K562 (cell line): Measurements from ENCODE around the gene SMYD1. TPM values are rescaled to one million over a fixed set of nuclear protein-coding genes. Genes with fewer than 3 reads are reported as not detected.

Experiments used
- COPS2 ChIP-seq: fragments of 450-650 bp; conservative IDR thresholded peaks from 2 replicates; pipeline ENCODE4 v1.6.1; 2016; ENCODE audit warnings: mild to moderate bottlenecking, moderate library complexity
- JUNB ChIP-seq: fragments of 450-650 bp; formaldehyde crosslinking; conservative IDR thresholded peaks from 2 replicates; pipeline ENCODE4 v1.4.0; 2020; ENCODE audit warnings: mild to moderate bottlenecking
- KLF10 ChIP-seq: fragments of 250-450 bp; sonication (Bioruptor Pico); IDR thresholded peaks from 2 replicates; pipeline ENCODE4 v1.6.1; 2021; ENCODE audit warnings: matching md5 sums
- RBM14 ChIP-seq: fragments of 200-400 bp; formaldehyde crosslinking; IDR thresholded peaks from 2 replicates; pipeline ENCODE4 v1.6.1; 2018; ENCODE audit warnings: low read depth, mild to moderate bottlenecking, low read length, moderate library complexity, borderline replicate concordance; ENCODE audit not compliant: insufficient read depth
- ZC3H4 ChIP-seq: sonication (generic); formaldehyde crosslinking; IDR thresholded peaks from 2 replicates; pipeline ENCODE4 v1.9.0; 2021; ENCODE audit warnings: missing genetic modification reagents, borderline replicate concordance
- ZNF133 ChIP-seq: fragments of 250-450 bp; sonication (Bioruptor Pico); IDR thresholded peaks from 2 replicates; pipeline ENCODE4 v1.4.0; 2020; ENCODE audit warnings: mild to moderate bottlenecking
- ZNF780A ChIP-seq: fragments of 250-450 bp; sonication (Bioruptor Pico); IDR thresholded peaks from 2 replicates; pipeline ENCODE4 v1.5.0; 2021; ENCODE audit warnings: mild to moderate bottlenecking
- polyA plus RNA-seq, 8 experiments: library from polyadenylated mRNA; depleted of rRNA in 4 of 8; stranded (reverse) in 5 of 8; unstranded in 3 of 8; fragments of >200 nt; fragmentation: Nextera tagmentation in 2 of 8; fragmentation: Illumina TruSeq in 1 of 8; extraction: Ambion mirVana in 2 of 8; extraction: Trizol in 1 of 8; gene quantifications; 2 replicates each; pipeline versions ENCODE4 v1.2.1 to v1.2.3, GENCODE V29; 2011 to 2014; ENCODE audit warnings: inconsistent platforms in 1 of 8, missing spikeins in 1 of 8
- total RNA-seq, 7 experiments: library from RNA; depleted of rRNA in 6 of 7; stranded (reverse); fragments of >200 nt in 6 of 7; fragmentation: Illumina TruSeq in 2 of 7; extraction: Trizol in 2 of 7; gene quantifications; 2 replicates each; pipeline versions ENCODE4 v1.2.1 to v1.2.3, GENCODE V29; 2011 to 2021; ENCODE audit warnings: low replicate concordance in 1 of 7
- TF ChIP-seq, protein P1 (sequence below): fragments of 250-450 bp; sonication (Bioruptor Pico); IDR thresholded peaks from 2 replicates; pipeline ENCODE4 v1.5.0; 2021; ENCODE audit warnings: mild to moderate bottlenecking, borderline replicate concordance
- TF ChIP-seq, protein P2 (sequence below), 2 experiments: fragments of 250-450 bp in 1 of 2; fragments of 450-650 bp in 1 of 2; sonication (Bioruptor Pico) in 1 of 2; IDR thresholded peaks; 2 replicates each; pipeline versions ENCODE4 v1.6.1 to v1.8.0; 2016 to 2021; ENCODE audit warnings: mild to moderate bottlenecking in 2 of 2, moderate library complexity in 2 of 2, missing compliant biosample characterization in 1 of 2, missing genetic modification characterization in 1 of 2
- TF ChIP-seq, protein P3 (sequence below): sonication (generic); formaldehyde crosslinking; IDR thresholded peaks from 2 replicates; pipeline ENCODE4 v1.9.0; 2022; ENCODE audit warnings: mild to moderate bottlenecking, missing genetic modification reagents
- TF ChIP-seq, protein P4 (sequence below): fragments of 450-650 bp; IDR thresholded peaks from 2 replicates; pipeline ENCODE4 v1.6.1; 2016; ENCODE audit warnings: mild to moderate bottlenecking

SMYD1 gene
- total and polyA plus RNA-seq, 9 of the 15 experiments (the other 6 are each of a cell fraction or from before 2014, with no cell fraction given) = not detected

DNA sequence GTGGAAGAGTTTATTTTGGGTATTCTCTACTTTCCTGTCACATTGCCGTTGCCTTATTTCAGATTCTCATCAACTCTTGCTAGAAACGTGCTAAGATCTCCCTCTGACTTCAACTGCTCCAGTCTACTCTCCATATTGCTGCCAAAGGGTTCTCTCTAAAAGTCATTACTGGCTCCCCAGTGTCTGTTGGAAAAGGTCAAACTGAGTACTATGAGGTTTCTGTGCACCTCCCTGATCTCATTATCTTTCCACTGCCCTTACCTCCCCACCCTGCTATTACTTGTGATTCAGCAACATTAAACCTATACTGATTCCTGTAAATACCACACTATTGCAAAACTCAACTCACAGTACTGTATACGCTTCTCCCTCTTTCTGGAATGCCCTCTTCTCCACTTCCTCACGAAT, 10.2 kb upstream of the SMYD1 start (continued):
- TF ChIP-seq, protein P1, sequence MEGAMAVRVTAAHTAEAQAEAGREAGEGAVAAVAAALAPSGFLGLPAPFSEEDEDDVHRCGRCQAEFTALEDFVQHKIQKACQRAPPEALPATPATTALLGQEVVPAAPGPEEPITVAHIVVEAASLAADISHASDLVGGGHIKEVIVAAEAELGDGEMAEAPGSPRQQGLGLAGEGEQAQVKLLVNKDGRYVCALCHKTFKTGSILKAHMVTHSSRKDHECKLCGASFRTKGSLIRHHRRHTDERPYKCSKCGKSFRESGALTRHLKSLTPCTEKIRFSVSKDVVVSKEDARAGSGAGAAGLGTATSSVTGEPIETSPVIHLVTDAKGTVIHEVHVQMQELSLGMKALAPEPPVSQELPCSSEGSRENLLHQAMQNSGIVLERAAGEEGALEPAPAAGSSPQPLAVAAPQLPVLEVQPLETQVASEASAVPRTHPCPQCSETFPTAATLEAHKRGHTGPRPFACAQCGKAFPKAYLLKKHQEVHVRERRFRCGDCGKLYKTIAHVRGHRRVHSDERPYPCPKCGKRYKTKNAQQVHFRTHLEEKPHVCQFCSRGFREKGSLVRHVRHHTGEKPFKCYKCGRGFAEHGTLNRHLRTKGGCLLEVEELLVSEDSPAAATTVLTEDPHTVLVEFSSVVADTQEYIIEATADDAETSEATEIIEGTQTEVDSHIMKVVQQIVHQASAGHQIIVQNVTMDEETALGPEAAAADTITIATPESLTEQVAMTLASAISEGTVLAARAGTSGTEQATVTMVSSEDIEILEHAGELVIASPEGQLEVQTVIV = no peak
- TF ChIP-seq ZNF133 (no peak), ZC3H4 (CRISPR knock-in tag) (no peak), COPS2 (no peak), RBM14 (no peak), KLF10 (no peak), ZNF780A (no peak), JUNB (CRISPR knock-in tag) (no peak)
- TF ChIP-seq, protein P2, sequence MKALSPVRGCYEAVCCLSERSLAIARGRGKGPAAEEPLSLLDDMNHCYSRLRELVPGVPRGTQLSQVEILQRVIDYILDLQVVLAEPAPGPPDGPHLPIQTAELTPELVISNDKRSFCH (CRISPR knock-in tag; IDR thresholded peaks at IDR 0.05) = no peak
- TF ChIP-seq, protein P2 (tag; IDR thresholded peaks at IDR 0.05) = 0 out of 2 replicates have a peak, but pooled peaks have one; percentile 33
- TF ChIP-seq, protein P3, sequence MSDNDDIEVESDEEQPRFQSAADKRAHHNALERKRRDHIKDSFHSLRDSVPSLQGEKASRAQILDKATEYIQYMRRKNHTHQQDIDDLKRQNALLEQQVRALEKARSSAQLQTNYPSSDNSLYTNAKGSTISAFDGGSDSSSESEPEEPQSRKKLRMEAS (CRISPR knock-in tag) = no peak
- TF ChIP-seq, protein P4, sequence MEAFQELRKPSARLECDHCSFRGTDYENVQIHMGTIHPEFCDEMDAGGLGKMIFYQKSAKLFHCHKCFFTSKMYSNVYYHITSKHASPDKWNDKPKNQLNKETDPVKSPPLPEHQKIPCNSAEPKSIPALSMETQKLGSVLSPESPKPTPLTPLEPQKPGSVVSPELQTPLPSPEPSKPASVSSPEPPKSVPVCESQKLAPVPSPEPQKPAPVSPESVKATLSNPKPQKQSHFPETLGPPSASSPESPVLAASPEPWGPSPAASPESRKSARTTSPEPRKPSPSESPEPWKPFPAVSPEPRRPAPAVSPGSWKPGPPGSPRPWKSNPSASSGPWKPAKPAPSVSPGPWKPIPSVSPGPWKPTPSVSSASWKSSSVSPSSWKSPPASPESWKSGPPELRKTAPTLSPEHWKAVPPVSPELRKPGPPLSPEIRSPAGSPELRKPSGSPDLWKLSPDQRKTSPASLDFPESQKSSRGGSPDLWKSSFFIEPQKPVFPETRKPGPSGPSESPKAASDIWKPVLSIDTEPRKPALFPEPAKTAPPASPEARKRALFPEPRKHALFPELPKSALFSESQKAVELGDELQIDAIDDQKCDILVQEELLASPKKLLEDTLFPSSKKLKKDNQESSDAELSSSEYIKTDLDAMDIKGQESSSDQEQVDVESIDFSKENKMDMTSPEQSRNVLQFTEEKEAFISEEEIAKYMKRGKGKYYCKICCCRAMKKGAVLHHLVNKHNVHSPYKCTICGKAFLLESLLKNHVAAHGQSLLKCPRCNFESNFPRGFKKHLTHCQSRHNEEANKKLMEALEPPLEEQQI = no peak
